ENCODE measurements around the gene PTPN11.

DNA sequence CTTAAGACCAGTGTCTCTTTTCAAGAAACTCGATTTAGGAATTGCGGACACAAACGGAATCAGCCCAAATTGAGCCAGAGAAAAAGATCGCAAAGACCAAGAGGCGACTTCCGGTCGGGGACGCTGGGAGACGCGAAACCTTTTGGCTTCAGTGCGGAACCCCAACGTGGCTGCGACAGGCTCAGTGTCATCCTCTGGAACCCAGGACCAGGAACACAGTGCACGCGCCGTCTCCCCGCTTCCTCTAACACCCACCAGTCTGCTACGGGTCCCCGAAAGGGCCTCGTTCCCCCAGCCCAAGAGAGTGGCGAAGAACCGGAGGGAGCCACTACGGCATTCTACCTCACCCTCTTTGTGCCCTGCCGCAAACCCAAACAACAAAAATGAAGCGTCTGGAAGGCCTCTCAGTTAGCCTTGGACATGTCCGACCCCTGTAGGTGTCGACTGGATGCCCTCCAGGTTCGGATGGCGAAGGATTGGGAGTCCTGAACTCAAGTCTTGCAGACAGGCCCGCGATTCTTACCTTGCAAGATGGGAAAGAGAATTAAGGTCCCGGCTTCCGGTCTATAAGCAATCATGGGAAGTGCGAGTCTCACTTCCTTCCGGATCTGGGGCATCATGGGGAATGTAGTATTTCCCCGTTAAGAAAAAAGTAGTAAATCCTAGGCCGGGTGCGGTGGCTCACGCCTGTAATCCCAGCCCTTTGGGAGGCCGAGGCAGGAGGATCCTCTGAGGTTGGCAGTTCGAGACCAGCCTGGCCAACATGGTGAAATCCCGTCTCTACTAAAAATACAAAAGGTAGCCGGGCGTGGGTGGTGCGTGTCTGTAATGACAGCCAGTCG lies 9.5 kb upstream of the PTPN11 start, which contains the start of gene RPL6:
- TF ChIP-seq POLR2A (IDR thresholded peaks at IDR 0.05) = peak in 1 of 2 donors; percentile 2
- TF ChIP-seq, protein P1, sequence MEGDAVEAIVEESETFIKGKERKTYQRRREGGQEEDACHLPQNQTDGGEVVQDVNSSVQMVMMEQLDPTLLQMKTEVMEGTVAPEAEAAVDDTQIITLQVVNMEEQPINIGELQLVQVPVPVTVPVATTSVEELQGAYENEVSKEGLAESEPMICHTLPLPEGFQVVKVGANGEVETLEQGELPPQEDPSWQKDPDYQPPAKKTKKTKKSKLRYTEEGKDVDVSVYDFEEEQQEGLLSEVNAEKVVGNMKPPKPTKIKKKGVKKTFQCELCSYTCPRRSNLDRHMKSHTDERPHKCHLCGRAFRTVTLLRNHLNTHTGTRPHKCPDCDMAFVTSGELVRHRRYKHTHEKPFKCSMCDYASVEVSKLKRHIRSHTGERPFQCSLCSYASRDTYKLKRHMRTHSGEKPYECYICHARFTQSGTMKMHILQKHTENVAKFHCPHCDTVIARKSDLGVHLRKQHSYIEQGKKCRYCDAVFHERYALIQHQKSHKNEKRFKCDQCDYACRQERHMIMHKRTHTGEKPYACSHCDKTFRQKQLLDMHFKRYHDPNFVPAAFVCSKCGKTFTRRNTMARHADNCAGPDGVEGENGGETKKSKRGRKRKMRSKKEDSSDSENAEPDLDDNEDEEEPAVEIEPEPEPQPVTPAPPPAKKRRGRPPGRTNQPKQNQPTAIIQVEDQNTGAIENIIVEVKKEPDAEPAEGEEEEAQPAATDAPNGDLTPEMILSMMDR (IDR thresholded peaks at IDR 0.05) = no peak

Data from lower leg skin (tissue), 3 donors.